Thyroid gland (tissue), 4 donors: ENCODE results near the gene PTPN11.

Source experiments
- CTCF ChIP-seq, 6 experiments: fragments of 200-600 bp in 3 of 6; fragments of 450-650 bp in 3 of 6; sonication (generic) in 3 of 6; IDR thresholded peaks; one replicate each; pipeline ENCODE4 v1.5.1; 2016 to 2019; ENCODE audit warnings: antibody characterized with exemption in 6 of 6, mild to moderate bottlenecking in 2 of 6, inconsistent platforms in 1 of 6, moderate library complexity in 1 of 6
- POLR2A ChIP-seq, 2 donors: fragments of 450-650 bp; IDR thresholded peaks; one replicate each; pipeline ENCODE4 v1.6.1; 2017; ENCODE audit warnings: antibody characterized with exemption in 2 of 2, mild to moderate bottlenecking in 2 of 2, moderate library complexity in 1 of 2

- TF ChIP-seq CTCF (IDR thresholded peaks at IDR 0.05) (no peak), POLR2A (IDR thresholded peaks at IDR 0.05) (no peak)
Observed at GRCh38 chr12:112439769-112440168, 21.0 kb downstream of the PTPN11 start.
